GM21723 (cell line): ENCODE data around the gene KIF3C.
"Not testable (repeated sequence)": the region's sequence is repeated elsewhere in the genome, so short reads cannot be mapped to it uniquely, and the experiment has no call there.

Experiments used
- ATAC-seq: cut with Tn5 transposase; IDR thresholded peaks from one replicate; pipeline ENCODE4 v1.9.1; 2021; ENCODE audit warnings: mild to moderate bottlenecking, moderate library complexity; ENCODE audit not compliant: unreplicated experiment

KIF3C gene

DNA sequence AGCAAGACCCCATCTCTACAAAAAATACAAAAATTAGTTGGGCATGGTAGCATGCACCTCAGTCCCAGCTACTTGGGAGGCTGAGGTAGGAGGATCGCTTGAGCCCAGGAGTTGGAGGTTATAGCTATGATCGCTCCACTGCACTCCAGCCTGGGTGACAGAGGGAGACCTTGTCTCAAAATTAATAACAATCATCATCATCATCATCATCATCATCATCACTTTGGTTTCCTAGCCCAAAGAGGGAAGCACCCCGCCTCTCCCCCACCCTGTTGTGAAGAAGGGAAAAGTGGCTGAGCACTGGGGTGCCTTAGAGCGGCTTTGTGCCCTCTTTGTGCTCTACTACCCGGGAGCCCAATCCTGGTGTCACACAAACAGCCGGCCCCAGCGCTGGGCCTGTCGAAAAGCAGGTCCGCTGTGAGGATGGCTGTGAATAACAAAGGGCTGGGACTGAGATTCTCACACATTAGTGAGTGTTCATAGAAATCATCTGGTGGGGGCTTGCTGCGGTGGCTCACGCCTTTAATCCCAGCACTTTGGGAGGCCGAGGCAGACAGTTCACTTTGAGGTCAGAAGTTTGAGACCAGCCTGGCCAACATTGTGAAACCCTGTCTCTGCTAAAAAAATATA is 61.4 kb downstream of the KIF3C start:
- no peak for ATAC-seq

DNA sequence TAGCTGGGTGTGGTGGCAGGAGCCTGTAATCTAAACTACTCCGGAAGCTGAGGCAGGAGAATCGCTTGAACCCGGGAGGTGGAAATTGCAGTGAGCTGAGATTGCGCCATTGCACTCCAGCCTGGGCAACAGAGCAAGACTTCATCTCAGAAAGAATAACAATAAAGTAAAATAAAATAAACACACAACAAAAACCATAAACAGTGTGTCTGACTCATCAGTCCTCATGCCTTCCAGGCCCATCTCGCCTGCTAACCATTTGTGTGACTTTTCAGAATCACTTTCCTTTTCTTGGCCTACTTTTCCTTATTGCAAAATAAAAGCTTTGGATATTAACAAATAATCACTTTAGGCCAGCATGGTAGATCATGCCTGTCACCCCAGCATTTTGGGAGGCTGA is 62.0 kb downstream of the KIF3C start:
- ATAC-seq: no peak

DNA sequence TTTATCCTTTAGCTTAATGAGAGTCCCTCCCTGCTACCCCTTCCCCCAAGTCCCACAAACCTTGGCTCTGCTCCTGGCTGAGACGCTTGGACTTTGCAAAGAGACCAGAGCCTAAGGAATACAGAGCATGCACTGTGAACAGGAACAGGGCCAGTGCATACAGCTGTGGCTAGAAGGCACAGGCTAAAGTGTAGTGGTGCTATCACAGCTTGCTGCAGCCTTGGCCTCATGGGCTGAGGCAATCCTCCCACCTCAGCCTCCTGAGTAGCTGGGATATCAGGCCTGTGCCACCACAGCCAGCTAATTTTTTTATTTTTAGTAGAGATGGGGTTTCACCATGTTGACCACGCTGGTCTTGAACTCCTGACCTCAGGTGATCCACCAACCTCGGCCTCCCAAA is 64.5 kb downstream of the KIF3C start:
- ATAC-seq: no peak

DNA sequence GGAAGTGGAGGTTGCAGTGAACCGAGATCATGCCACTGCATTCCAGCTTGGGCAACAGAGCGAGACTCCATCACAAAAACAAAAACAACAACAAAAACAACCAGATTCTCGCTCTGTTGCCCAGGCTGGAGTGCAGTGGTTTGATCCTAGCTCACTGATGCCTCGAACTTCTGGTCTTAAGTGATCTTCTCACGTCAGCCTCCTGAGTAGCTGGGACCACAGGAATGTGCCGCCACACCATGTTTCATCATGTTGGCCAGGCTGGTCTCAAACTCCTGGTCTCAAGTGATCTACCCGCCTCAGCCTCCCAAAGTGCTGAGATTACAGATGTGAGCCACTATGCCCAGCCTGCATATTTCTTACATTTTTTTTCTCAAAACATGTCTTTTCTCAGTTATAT is 64.9 kb downstream of the KIF3C start:
- not testable (repeated sequence) for ATAC-seq

- ATAC-seq: not testable (repeated sequence)
Observed at GRCh38 chr2:25915944-25916772, 66.1 kb downstream of the KIF3C start.

GRCh38 chr2:25915411-25915810 is 66.9 kb downstream of the KIF3C start:
- not testable (repeated sequence) for ATAC-seq

GRCh38 chr2:25913696-25913973 is 68.7 kb downstream of the KIF3C start:
- ATAC-seq: not testable (repeated sequence)

GRCh38 chr2:25912851-25913695 is 69.2 kb downstream of the KIF3C start:
- no peak for ATAC-seq

GRCh38 chr2:25909574-25909973 is 72.7 kb downstream of the KIF3C start:
- not testable (repeated sequence) for ATAC-seq

GRCh38 chr2:25905126-25905525 is 77.2 kb downstream of the KIF3C start:
- ATAC-seq: no peak

GRCh38 chr2:25903216-25903776 is 79.0 kb downstream of the KIF3C start:
- ATAC-seq: no peak

DNA sequence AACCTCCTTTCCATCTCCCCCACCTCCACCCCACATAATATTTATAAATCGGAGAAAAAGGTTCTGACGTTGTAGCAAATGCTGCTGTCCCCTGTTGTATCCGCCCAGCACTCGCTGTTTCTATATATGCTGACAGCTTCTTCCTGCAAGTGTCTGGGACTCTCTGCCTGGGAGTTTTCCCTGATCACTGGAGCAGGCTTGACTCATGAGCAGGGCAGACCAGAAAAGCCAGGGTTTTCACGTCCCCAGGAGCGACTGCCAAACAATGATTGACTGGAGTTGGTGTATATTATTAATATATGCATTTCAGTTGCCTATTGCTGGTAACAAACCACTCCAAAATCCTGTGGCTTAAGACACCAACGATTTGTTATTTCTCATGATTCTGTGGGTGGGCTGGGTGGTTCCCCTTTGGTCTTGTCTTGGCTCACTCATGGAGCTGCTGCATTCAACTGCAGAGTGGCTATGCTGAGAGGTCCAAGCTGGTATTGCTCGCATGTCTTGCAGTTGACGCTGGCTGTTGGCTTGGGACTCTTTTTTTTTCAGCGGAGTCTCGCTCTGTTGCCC is 82.8 kb downstream of the KIF3C start:
- no peak for ATAC-seq

DNA sequence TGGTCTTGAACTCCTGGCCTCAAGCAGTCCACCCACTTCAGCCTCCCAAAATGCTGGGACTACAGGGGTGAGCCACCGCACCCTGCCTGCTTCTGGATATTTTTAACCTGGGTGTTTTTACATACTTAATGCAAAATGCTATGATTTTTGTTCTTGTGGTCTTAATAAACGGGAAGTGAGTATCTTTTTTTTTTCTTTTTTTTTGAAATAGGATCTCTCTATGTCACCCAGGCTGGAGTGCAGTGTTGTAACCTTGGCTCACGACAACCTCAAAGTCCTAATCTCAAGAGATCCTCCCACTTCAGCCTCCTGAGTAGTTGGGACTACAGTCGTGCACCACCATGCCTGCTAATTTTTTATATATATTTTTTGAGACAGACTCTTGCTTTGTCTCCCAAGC is 84.8 kb downstream of the KIF3C start:
- ATAC-seq: no peak

- not testable (repeated sequence) for ATAC-seq
Observed at GRCh38 chr2:25896308-25896707, 86.0 kb downstream of the KIF3C start.

DNA sequence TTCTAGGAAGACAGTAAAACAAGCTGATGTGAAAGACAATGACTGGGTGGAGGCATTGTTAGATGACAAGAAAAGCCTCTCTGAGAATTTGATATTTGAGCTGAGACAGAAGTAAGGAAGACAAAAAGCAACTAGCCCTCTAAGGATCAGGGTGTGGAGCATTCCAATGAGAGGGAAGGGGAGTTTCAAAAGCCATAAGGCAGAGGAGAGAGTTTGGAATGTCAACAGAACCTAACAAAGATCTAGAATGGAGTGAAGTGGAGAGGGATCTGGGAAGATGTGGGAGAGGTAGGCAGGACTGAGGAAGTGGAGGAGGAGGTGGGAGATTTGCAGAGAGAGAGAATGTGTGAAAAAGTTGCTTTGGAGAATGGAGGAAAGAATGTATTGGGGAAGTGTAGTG is 86.7 kb downstream of the KIF3C start:
- no peak for ATAC-seq

- no peak for ATAC-seq
Observed at GRCh38 chr2:25895018-25895417, 87.3 kb downstream of the KIF3C start.

DNA sequence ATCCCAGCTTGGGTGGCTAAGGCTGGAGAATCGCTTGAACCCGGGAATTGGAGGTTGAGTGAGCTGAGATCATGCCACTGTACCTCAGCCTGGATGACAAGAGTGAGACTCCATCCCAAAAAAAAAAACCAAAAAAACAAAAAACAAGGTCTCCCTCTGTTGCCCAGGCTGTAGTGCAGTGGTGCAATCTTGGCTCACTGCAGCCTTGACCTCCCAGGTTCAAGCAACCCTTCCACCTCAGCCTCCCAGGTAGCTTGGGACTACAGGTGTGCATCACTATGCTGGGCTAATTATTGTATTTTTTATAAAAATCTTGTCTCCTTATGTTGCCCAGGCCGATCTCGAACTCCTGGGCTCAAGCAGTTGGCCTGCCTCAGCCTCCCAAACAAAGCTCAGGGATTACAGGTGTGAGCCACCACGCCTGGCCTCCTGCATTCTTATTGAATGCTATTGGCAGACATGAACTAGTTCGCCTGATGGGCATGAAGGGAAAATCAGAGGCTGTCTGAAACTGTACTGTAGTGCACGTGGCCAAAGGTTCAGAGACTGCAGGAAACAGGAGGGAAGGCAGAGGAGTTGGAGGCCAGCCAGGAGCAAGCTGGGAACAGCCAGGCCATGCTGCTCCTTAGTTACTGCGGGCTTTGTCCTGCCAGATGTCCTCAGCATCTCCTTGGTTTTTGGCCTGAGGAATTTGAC is 88.0 kb downstream of the KIF3C start:
- ATAC-seq: no peak

DNA sequence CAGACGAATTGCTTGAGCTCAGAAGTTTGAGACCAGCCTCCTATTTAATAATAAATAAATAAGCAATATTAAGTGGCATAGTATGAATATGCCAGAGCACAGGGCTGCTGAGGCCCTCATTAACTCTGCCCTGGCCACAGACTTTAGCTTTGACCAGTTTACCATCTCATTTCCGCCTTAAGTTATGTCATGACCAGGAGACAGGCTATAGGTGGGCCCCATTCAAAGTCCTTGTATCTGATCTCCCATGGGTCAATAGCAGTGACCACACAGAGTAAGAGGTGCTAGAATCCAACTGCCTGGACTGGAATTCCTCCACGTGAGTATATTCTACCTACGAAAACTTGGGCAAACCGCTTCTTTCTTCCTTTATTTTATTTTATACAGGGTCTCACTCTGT is 90.6 kb downstream of the KIF3C start:
- no peak for ATAC-seq

- ATAC-seq: no peak
Observed at GRCh38 chr2:25887624-25888242, 94.6 kb downstream of the KIF3C start.

DNA sequence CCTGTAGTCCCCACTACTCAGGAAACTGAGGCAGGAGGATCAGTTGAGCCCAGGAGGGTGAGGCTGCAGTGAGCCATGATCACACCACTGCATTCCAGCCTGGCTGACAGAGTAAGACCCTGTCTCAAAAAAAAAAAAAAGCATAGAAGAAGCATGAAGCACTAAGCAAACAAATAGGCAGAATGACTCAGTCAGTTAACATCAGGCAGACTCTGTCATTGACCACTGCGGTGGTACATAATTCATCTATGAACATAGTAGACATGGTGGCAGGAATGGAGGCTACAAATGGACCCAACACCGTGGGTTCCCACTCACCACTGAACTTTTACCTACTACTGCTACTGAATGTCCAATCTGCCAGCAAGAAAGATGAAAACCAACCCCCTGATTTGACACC is 96.4 kb downstream of the KIF3C start:
- no peak for ATAC-seq
